Thyroid gland (tissue), 4 donors: ENCODE measurements around the gene RBP3. TPM values are rescaled to one million over a fixed set of nuclear protein-coding genes. Genes with fewer than 3 reads are reported as not detected.
"Not testable (repeated sequence)": the region's sequence is repeated elsewhere in the genome, so short reads cannot be mapped to it uniquely, and the experiment has no call there.

Experiments used
- DNase-seq, 2 donors: peaks; one replicate each; pipeline ENCODE4 v3.0.0-alpha.2; 2019
- H3K27ac ChIP-seq, 3 donors: fragments of 200-600 bp; sonication (generic); 1 replicate in 2 of 3; 2 replicates in 1 of 3; pipeline ENCODE4 v1.5.1; 2016 to 2019; ENCODE audit warnings: mild to moderate bottlenecking in 1 of 3, moderate library complexity in 1 of 3
- H3K27me3 ChIP-seq: fragments of 200-600 bp; sonication (generic); one replicate; pipeline ENCODE4 v1.5.1; 2019
- H3K36me3 ChIP-seq, 2 donors: fragments of 200-600 bp; sonication (generic); one replicate each; pipeline ENCODE4 v1.5.1; 2016 to 2019
- H3K4me1 ChIP-seq, 2 donors: fragments of 200-600 bp; sonication (generic); one replicate each; pipeline ENCODE4 v1.5.1; 2017 to 2019
- H3K4me3 ChIP-seq, 3 donors: fragments of 200-600 bp; sonication (generic); replicated peaks in 1 of 3; 1 replicate in 2 of 3; 2 replicates in 1 of 3; pipeline ENCODE4 v1.5.1; 2016; ENCODE audit warnings: mild to moderate bottlenecking in 1 of 3
- H3K9me3 ChIP-seq: fragments of 200-600 bp; sonication (generic); one replicate; pipeline ENCODE4 v1.5.1; 2017
- POLR2A ChIP-seq, 2 donors: fragments of 450-650 bp; IDR thresholded peaks; one replicate each; pipeline ENCODE4 v1.6.1; 2017; ENCODE audit warnings: antibody characterized with exemption in 2 of 2, mild to moderate bottlenecking in 2 of 2, moderate library complexity in 1 of 2
- WGBS, 2 donors: methylation state at CpG; one replicate each; pipeline ENCODE4 v1.1.5; 2017; 5-methylcytosine and 5-hydroxymethylcytosine counted together
- intact Hi-C: fragments of 100-400 bp; cut with DNase I; formaldehyde crosslinking; loops from one replicate; pipeline ENCODE4 v1.15.1; 2023
- total RNA-seq, 4 donors: library from RNA; depleted of rRNA; stranded (reverse); fragments of >200 nt; gene quantifications; one replicate each; pipeline ENCODE4 v1.2.3, GENCODE V29; 2016
- TF ChIP-seq, protein P1 (sequence below), 6 experiments: fragments of 200-600 bp in 3 of 6; fragments of 450-650 bp in 3 of 6; sonication (generic) in 3 of 6; IDR thresholded peaks; one replicate each; pipeline ENCODE4 v1.5.1; 2016 to 2019; ENCODE audit warnings: antibody characterized with exemption in 6 of 6, mild to moderate bottlenecking in 2 of 6, inconsistent platforms in 1 of 6, moderate library complexity in 1 of 6

The RBP3 gene
- total RNA-seq, 4 donors from 2014 or later, result not detected

DNA sequence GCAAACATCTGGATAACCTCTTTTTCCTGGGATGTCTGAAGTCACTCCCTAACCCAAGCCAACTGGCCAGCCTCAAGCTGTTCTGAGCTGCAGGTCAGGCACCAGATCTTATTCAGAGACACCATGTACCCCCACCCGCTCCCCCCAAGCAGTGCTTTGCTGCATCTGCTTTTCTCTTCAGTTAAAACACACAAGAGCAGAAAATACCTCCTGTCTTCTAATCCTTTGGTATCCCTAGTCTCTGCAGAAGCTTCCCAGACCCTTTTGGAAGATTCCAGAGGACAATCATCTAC, 32.9 kb downstream of the RBP3 start:
- no peak for DNase-seq
- H3K36me3 ChIP-seq, result no peaks in the 10 kb centered on the region
- H3K27ac ChIP-seq, result no peak overlapping the region
- peaks cover 0 to 4% of the 10 kb centered on the region in 2 donors for H3K4me1 ChIP-seq
- no peak for TF ChIP-seq POLR2A (IDR thresholded peaks at IDR 0.05)
- TF ChIP-seq, protein P1, sequence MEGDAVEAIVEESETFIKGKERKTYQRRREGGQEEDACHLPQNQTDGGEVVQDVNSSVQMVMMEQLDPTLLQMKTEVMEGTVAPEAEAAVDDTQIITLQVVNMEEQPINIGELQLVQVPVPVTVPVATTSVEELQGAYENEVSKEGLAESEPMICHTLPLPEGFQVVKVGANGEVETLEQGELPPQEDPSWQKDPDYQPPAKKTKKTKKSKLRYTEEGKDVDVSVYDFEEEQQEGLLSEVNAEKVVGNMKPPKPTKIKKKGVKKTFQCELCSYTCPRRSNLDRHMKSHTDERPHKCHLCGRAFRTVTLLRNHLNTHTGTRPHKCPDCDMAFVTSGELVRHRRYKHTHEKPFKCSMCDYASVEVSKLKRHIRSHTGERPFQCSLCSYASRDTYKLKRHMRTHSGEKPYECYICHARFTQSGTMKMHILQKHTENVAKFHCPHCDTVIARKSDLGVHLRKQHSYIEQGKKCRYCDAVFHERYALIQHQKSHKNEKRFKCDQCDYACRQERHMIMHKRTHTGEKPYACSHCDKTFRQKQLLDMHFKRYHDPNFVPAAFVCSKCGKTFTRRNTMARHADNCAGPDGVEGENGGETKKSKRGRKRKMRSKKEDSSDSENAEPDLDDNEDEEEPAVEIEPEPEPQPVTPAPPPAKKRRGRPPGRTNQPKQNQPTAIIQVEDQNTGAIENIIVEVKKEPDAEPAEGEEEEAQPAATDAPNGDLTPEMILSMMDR (IDR thresholded peaks at IDR 0.05), result no peak
- intact Hi-C loops, result loop anchor here (5.0 kb wide), 2 partner anchors 1099 to 1274 kb away; no protein-coding TSS in a partner anchor
- 76 to 89% methylated on average over 1 of the region's 1 CpG for WGBS, 2 donors
- no peak overlapping the region for H3K4me3 ChIP-seq
- H3K9me3 ChIP-seq, result no peaks in the 10 kb centered on the region
- no peaks in the 10 kb centered on the region for H3K27me3 ChIP-seq

DNA sequence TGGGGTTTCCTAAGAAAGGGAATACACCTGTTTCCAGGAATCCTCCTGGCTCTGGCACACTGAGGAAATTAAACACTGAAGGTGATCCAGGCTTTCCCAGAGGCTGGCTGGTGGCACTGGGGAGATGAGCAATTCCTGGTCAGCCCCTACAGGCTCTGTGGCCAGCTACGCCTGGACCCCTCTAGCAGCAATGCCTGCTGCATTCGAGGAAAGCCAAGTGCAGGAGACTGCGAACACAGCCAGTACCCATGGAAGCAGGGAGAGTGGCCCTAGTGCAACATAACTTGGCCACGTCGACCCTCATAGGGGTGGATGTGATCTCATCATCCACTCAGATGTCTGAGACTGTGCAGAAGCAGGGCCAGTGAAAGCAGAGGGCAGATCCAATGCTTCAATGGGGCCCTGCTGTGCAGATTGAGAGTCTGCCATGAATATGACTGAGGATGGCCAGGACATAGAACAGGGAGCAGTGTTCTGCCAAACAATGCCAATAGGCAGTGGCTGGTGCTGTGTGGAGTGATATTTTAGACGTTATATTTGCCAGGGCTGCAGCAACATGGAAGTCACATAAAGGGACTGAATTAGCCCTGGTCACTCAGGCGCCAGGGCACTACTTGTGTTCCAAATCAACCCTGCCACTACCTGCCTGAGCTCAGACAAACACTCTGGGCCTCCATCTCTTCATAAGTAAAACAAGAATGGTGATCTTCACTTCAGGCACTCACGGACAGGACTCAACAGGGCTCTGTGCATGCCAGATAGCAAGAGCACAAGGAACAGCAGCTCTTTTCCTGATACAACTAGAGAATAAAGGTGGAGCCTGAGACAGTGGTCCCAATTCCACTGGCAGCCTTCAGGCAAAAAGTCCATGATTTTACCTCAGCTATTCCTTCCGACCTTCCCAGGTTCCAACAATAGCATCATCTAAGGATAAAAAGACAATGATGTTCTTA, 33.5 kb downstream of the RBP3 start:
- Histone ChIP-seq H3K27ac (no peak overlapping the region), H3K27me3 (no peaks in the 10 kb centered on the region), H3K36me3 (no peaks in the 10 kb centered on the region), H3K9me3 (no peaks in the 10 kb centered on the region), H3K4me3 (no peak overlapping the region), H3K4me1 (peaks cover 0 to 4% of the 10 kb centered on the region in 2 donors)
- intact Hi-C loops, result loop anchor here (5.0 kb wide), 2 partner anchors 1099 to 1274 kb away; no protein-coding TSS in a partner anchor
- no peak for DNase-seq
- TF ChIP-seq, protein P1 (IDR thresholded peaks at IDR 0.05), result no peak
- no peak for TF ChIP-seq POLR2A (IDR thresholded peaks at IDR 0.05)
- 78 to 82% methylated on average over 8 to 9 of the region's 9 CpGs for WGBS, 2 donors

DNA sequence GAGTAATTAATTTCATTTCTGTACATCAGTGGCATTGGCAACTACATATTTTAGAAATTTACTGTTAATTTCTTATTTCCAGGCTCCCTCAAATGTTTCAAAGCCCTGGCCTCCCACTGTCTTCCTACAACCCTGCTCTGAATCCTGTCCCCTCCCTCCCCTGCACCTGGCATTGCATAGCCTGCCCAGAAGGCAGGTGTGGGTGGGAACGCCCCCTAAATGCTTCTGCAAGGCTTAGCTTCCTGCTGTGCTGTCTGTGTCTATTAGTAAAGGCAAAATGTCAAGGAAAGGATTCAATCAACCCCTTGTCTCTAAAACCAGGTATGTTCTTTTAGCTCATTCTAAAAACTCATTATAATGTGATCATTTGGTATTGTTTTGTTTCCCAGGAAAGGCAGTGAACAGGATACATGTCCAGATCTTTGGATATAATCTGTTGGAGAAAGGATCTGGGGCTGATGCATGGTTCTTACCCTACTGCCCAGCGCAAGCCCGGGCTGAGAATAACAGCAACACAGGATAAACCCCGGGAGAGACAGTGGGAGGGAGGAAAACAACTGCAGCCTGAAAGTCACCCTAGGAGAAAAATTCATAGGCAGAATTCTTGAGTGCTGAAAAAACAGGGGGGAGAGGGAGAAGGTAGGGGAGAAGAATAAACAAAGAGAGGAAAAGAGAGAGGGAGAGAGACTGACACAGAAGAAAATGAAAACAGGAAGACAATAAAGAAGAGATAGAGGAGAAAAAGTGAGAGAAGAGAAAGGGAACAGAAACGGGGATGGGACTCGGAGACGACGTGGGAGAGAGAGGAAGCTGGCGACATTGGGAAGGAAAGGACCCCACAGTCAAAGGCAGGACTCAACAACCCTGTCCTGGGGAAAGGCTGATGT, 35.3 kb downstream of the RBP3 start:
- TF ChIP-seq, protein P1 (IDR thresholded peaks at IDR 0.05), result no peak
- no peak for TF ChIP-seq POLR2A (IDR thresholded peaks at IDR 0.05)
- DNase-seq, result no peak
- peak overlapping the region in 1 of 3 donors; percentile 62 for H3K4me3 ChIP-seq
- H3K36me3 ChIP-seq, result no peaks in the 10 kb centered on the region
- 10 to 16% methylated on average over 9 of the region's 9 CpGs for WGBS, 2 donors
- H3K9me3 ChIP-seq, result no peaks in the 10 kb centered on the region
- H3K27ac ChIP-seq, result no peak overlapping the region
- peaks cover 0 to 4% of the 10 kb centered on the region in 2 donors for H3K4me1 ChIP-seq
- no peaks in the 10 kb centered on the region for H3K27me3 ChIP-seq
- intact Hi-C loops, result loop anchor here (5.0 kb wide), 2 partner anchors 1101 to 1276 kb away; no protein-coding TSS in a partner anchor

DNA sequence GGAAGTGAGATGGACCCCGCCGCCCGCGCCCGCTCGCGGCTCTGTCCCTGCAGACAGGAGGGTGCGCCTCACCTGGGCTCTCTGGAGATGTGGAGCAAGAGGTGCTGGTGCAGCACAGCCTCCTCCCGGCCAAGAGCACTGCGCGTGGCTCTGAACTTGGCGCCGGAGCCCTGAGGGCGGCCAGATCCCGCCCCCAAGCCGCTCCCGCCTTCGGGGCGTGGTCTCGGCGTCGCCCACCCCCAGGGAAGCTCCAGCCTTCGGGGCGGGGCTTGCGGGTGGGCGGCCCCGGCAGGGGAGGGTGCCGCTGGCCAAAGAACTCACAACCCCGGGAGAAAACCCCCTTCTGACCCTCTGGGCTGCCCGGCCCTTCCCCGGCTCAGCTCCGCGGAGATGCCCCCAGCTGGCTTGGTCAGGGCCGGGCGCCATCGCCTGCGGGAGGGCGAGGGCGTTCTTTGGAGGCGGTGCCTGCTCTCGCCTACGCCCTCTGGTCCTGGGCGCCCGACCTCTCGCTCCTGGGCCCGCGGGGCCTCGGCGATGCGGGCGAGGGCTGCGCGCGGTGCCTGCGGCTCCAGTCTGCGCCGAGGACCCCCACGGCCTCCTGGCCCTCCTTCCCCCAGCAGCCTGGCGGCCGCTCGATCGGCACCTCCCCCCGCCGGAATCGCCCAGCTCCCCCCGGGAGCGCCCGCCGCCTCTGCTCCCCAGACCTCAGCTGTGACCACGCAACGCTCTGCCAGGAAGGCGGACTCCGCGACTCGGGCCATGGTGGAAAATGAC, 36.2 kb downstream of the RBP3 start, which contains the start of gene ZNF488:
Gene ZNF488 (minus strand): TSS at position 146 of the 774 bp plus-strand sequence. CDS start 15,464 bp downstream, outside the sequence.
- Histone ChIP-seq H3K27ac (peak within 1 kb of the TSS in 2 of 3 donors; percentile 30 to 73), H3K4me1 (peaks cover 0 to 4% of the 10 kb centered on the region in 2 donors), H3K36me3 (no peaks in the 10 kb centered on the region), H3K27me3 (no peaks in the 10 kb centered on the region), H3K4me3 (peak within 1 kb of the TSS; percentile 37 to 85 (median 62)), H3K9me3 (no peaks in the 10 kb centered on the region)
- intact Hi-C loops, result loop anchor here (5.0 kb wide), 2 partner anchors 1102 to 1277 kb away; no protein-coding TSS in a partner anchor
- WGBS, 2 donors, result 0 to 2% methylated on average over 35 to 36 of the region's 75 CpGs
- peak; percentile 83 to 84 for DNase-seq
- TF ChIP-seq, protein P1 (IDR thresholded peaks at IDR 0.05), result no peak
- peak in 1 of 2 donors; percentile 55 for TF ChIP-seq POLR2A (IDR thresholded peaks at IDR 0.05)

DNA sequence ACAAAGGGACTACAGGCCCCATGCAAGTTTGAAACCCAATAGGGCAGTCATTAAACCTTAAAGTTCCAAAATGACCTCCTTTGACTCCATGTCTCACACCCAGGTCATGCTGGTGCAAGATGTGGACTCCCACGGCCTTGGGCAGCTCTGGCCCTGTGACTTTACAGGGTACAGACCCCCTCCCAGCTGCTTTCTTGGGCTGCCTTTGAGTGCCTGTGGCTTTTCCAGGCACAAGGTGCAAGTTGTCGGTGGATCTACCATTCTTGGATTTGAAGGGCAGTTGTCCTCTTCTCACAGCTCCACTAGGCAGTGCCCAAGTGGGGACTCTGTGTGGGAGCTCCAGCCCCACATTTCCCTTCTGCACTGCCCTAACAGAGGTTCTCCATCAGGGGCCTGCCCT, 37.9 kb downstream of the RBP3 start:
- H3K27ac ChIP-seq, H3K4me1 ChIP-seq, H3K36me3 ChIP-seq, DNase-seq, H3K27me3 ChIP-seq, intact Hi-C loops, H3K9me3 ChIP-seq, H3K4me3 ChIP-seq: not testable (repeated sequence)
- 69 to 88% methylated on average over 2 of the region's 2 CpGs for WGBS, 2 donors
